T-helper 1 cell treated with Interleukin-12 subunit alpha and Interleukin-12 subunit beta and Interleukin-4 antibody, amounts not matched to agents 30 μg/mL and 1 μg/mL, for 36 hours (primary cell): ENCODE results near the gene AKAP13.
"Not testable (repeated sequence)": the region's sequence is repeated elsewhere in the genome, so short reads cannot be mapped to it uniquely, and the experiment has no call there.

Experiments used
- H3K27ac Mint-ChIP-seq: one replicate; pipeline ENCODE4 v1.8.0; 2021; ENCODE audit warnings: mild to moderate bottlenecking, mixed read lengths
- H3K27me3 Mint-ChIP-seq: one replicate; pipeline ENCODE4 v1.8.0; 2021; ENCODE audit warnings: low read depth, mixed read lengths
- H3K36me3 Mint-ChIP-seq: one replicate; pipeline ENCODE4 v1.8.0; 2021; ENCODE audit warnings: low read depth, mixed read lengths
- H3K4me1 Mint-ChIP-seq: one replicate; pipeline ENCODE4 v1.8.0; 2021; ENCODE audit warnings: low read depth, mixed read lengths
- H3K4me3 Mint-ChIP-seq: one replicate; pipeline ENCODE4 v1.8.0; 2021; ENCODE audit warnings: mild to moderate bottlenecking, moderate library complexity, mixed read lengths
- H3K9me3 Mint-ChIP-seq: one replicate; pipeline ENCODE4 v1.8.0; 2021; ENCODE audit warnings: mixed read lengths

AKAP13 gene

GRCh38 chr15:85530079-85530478 is 149.7 kb downstream of the AKAP13 start:
- H3K9me3 Mint-ChIP-seq, result no peaks in the 10 kb centered on the region
- H3K27ac Mint-ChIP-seq, result no peak overlapping the region
- peaks cover 24% of the 10 kb centered on the region for H3K4me1 Mint-ChIP-seq
- peaks cover 28% of the 10 kb centered on the region for H3K36me3 Mint-ChIP-seq
- no peak overlapping the region for H3K4me3 Mint-ChIP-seq
- H3K27me3 Mint-ChIP-seq, result no peaks in the 10 kb centered on the region

- H3K4me3 Mint-ChIP-seq, result no peak overlapping the region
- peaks cover 23% of the 10 kb centered on the region for H3K4me1 Mint-ChIP-seq
These were observed 150.7 kb downstream of the AKAP13 start for GRCh38 chr15:85531083-85531482.

GRCh38 chr15:85532689-85533088 is 152.3 kb downstream of the AKAP13 start:
- H3K4me3 Mint-ChIP-seq, result no peak overlapping the region
- H3K9me3 Mint-ChIP-seq, result no peaks in the 10 kb centered on the region
- peaks cover 29% of the 10 kb centered on the region for H3K36me3 Mint-ChIP-seq
- no peaks in the 10 kb centered on the region for H3K27me3 Mint-ChIP-seq
- H3K4me1 Mint-ChIP-seq, result peaks cover 22% of the 10 kb centered on the region
- no peak overlapping the region for H3K27ac Mint-ChIP-seq

More at GRCh38 chr15:85531083-85531482, 150.7 kb downstream of the AKAP13 start:
- Mint-ChIP-seq H3K9me3 (no peaks in the 10 kb centered on the region), H3K27me3 (no peaks in the 10 kb centered on the region), H3K27ac (no peak overlapping the region), H3K36me3 (peaks cover 28% of the 10 kb centered on the region)

- H3K4me3 Mint-ChIP-seq, result peak overlapping the region; percentile 8
- H3K27ac Mint-ChIP-seq, result peak overlapping the region; percentile 37
- no peaks in the 10 kb centered on the region for H3K27me3 Mint-ChIP-seq
- peaks cover 23% of the 10 kb centered on the region for H3K4me1 Mint-ChIP-seq
- peaks cover 27% of the 10 kb centered on the region for H3K36me3 Mint-ChIP-seq
- H3K9me3 Mint-ChIP-seq, result no peaks in the 10 kb centered on the region
These were observed 153.6 kb downstream of the AKAP13 start for GRCh38 chr15:85534031-85534430.

DNA sequence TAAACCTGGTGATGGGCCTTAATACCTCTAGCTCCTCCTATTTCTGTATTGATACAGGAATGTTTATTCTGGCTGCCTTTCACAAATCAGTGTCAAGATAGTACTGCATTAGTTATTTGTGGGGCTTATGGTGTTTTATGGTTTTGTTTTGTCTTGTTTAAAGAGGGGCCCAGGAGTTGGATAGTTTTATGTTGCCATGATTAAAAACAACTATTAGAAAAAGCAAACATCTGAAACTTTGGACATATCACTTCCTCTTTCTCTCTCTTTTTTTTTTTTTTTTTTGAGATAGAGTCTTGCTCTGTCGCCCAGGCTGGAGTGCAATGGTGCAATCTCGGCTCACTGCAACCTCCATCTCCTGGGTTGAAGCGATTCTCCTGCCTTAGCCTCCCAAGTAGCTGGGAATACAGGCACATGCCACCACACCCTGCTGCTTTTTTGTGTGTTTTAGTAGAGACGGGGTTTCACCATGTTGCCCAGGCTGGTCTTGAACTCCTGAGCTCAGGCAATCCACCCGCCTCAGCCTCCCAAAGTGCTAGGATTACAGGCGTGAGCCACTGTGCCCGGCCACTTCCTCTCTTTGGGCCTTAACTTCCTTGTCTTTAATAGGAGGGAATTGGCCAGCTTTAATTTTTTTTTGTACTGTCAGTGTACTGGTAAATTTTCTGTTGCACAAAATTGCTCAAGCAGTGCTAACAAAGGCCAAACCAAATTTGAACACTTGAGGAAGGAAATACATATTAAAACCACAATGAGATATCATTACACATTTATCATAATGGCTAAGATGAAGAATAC is 155.3 kb downstream of the AKAP13 start:
- H3K27ac Mint-ChIP-seq, H3K9me3 Mint-ChIP-seq, H3K27me3 Mint-ChIP-seq: not testable (repeated sequence)
- Mint-ChIP-seq H3K36me3 (peaks cover 21% of the 10 kb centered on the region), H3K4me1 (peaks cover 39% of the 10 kb centered on the region), H3K4me3 (peak overlapping the region; percentile 19)

DNA sequence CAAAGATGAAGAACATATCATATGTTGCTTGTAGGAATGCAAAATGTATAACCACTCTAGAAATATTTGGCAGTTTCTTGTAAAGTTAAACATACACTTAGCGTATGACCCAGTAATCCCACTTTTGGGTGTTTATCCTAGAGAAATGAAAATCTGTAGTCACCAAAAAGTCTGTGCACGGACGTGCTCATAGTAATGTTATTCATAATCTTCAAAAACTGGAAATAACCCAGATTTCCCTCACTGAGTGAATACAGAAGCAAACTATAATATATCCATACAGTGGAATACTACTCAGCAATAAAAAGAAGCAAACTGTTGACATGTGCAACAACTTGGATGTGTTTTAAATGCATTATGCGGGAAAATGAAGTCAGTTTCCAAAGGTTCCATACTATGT is 155.9 kb downstream of the AKAP13 start:
- Mint-ChIP-seq H3K9me3 (no peaks in the 10 kb centered on the region), H3K27ac (no peak overlapping the region), H3K4me1 (peaks cover 45% of the 10 kb centered on the region), H3K27me3 (no peaks in the 10 kb centered on the region), H3K36me3 (peaks cover 19% of the 10 kb centered on the region), H3K4me3 (no peak overlapping the region)

DNA sequence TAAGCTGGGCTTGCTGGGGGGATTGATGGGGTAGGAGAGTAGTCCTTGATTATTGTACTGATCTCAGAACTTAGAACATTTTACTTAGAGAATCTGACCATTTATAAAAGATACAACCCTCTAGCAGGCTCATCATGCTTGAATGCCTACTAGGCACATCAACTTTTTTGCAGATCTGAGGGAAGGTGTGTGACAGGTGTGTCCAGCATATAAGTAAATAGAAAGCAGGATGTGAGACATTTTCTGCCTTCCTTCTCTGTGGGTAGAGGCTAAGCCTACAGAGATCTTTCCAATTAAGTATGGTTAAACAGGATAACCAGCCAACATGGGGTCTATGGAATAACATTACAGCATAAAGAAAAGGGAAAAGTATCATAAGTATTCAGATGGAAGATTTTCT is 159.1 kb downstream of the AKAP13 start:
- Mint-ChIP-seq H3K4me1 (peaks cover 53% of the 10 kb centered on the region), H3K4me3 (no peak overlapping the region), H3K27ac (no peak overlapping the region), H3K9me3 (no peaks in the 10 kb centered on the region), H3K36me3 (peaks cover 23% of the 10 kb centered on the region), H3K27me3 (no peaks in the 10 kb centered on the region)

DNA sequence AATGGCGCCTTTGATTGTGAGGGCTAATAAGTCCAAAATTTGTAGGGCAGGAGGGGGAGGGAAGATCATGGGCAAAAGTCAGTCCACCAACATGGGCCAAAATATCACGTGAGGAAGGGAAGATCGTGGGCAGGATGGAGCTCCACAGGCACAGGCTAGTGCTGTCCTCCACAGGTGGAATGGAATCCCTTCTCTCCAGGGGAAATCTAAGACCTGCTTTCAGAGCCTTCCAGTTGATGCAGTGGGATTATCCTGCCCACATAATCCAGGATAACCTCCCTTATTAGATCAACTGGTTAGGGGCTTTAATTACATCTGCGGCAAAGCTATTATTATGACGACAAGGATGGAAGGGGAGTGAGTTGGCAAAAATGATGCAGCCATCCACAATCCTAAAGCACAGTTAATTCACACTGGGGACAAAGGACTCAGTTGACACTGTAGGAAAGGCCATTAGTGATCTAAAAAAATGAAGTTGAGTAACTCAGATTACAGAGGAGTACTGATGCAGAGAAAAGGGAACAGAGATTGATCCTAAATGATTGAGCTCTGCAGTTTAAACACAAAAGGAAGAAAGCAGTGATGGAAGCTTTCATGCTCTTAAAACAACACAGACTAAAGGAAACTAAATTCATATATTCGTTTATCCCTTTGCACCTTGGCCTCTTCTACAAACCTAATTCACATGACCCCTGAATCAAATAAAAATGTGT is 159.8 kb downstream of the AKAP13 start:
- Mint-ChIP-seq H3K4me1 (peaks cover 56% of the 10 kb centered on the region), H3K36me3 (peaks cover 21% of the 10 kb centered on the region), H3K4me3 (no peak overlapping the region), H3K27ac (no peak overlapping the region), H3K27me3 (no peaks in the 10 kb centered on the region), H3K9me3 (no peaks in the 10 kb centered on the region)

DNA sequence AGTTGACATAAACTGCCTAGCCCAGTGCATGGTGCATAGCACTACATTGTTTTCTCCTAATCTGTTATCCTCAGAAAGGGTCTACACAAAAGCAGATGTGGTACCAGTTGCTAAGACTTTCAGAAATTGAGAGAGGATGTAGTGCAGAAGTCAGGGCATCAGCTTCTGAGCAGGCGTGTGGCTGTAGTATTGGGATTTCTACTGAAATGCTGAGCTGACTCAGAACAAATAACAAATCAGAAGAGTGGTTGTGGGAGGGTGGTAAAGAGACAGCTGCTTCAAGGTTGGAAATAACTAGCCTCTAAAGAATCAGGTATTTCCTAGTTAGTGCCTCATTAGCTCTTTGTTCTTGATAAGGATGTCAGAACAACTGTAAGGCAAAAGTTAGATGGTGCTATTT is 161.3 kb downstream of the AKAP13 start:
- no peak overlapping the region for H3K4me3 Mint-ChIP-seq
- H3K36me3 Mint-ChIP-seq, result peaks cover 18% of the 10 kb centered on the region
- peak overlapping the region; percentile 29 for H3K27ac Mint-ChIP-seq

GRCh38 chr15:85542488-85542887 is 162.1 kb downstream of the AKAP13 start:
- H3K4me3 Mint-ChIP-seq, result no peak overlapping the region
- H3K9me3 Mint-ChIP-seq, result no peaks in the 10 kb centered on the region
- H3K36me3 Mint-ChIP-seq, result peaks cover 20% of the 10 kb centered on the region
- H3K27ac Mint-ChIP-seq, result peak overlapping the region; percentile 12
- no peaks in the 10 kb centered on the region for H3K27me3 Mint-ChIP-seq
- H3K4me1 Mint-ChIP-seq, result peaks cover 69% of the 10 kb centered on the region

More for the DNA sequence above, 161.3 kb downstream of the AKAP13 start:
- Mint-ChIP-seq H3K9me3 (no peaks in the 10 kb centered on the region), H3K27me3 (no peaks in the 10 kb centered on the region), H3K4me1 (peaks cover 62% of the 10 kb centered on the region)

DNA sequence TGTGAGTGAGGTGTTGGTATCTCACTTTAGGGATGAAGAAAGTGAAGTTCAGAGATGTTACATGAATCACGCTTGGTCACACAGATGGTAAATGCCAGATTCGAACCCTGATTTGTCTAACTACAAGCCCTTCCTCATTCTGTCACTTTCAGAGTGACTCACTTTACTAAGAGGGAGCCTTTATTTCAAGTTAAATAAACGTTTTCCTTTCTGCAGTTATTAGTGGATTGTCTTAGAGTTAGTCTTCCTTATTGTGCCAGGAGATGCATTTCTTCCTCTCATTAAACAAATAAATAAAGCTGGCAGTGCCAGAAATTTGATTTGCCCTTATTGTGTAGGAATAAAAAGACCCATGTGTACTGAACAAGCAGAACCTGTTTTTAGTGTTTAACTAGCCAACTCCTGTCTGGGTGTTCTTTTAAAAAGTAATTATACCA is 162.5 kb downstream of the AKAP13 start:
- no peaks in the 10 kb centered on the region for H3K9me3 Mint-ChIP-seq

GRCh38 chr15:85543741-85544155 is 163.3 kb downstream of the AKAP13 start:
- peak overlapping the region; percentile 66 for H3K4me3 Mint-ChIP-seq
- peak overlapping the region; percentile 39 for H3K27ac Mint-ChIP-seq
- H3K27me3 Mint-ChIP-seq, result no peaks in the 10 kb centered on the region
- peaks cover 22% of the 10 kb centered on the region for H3K36me3 Mint-ChIP-seq
- H3K9me3 Mint-ChIP-seq, result no peaks in the 10 kb centered on the region
- peaks cover 74% of the 10 kb centered on the region for H3K4me1 Mint-ChIP-seq

More for the DNA sequence above, 162.5 kb downstream of the AKAP13 start:
- peaks cover 22% of the 10 kb centered on the region for H3K36me3 Mint-ChIP-seq
- H3K4me3 Mint-ChIP-seq, result peak overlapping the region; percentile 8
- H3K4me1 Mint-ChIP-seq, result peaks cover 73% of the 10 kb centered on the region
- peak overlapping the region; percentile 39 for H3K27ac Mint-ChIP-seq
- H3K27me3 Mint-ChIP-seq, result no peaks in the 10 kb centered on the region

DNA sequence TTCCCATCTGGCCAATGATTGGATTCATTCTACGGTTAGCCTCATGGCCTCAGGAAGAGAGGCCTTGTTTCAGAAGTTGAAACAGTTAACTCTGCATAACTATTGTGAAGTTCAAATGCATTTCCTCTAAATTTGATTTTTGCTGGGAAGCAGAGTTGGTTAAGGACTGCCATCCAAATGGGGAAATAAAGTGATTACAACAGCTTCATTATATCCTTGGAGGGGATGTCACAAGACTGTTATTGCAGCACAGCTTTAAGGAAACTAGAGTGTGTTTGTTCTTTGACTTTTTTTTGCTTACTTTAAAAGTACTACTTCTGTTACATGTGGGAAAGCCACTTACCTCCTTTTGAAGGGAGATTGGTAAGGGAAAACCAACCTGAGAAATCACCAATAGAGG is 164.8 kb downstream of the AKAP13 start:
- H3K27me3 Mint-ChIP-seq, result no peaks in the 10 kb centered on the region
- H3K36me3 Mint-ChIP-seq, result peaks cover 23% of the 10 kb centered on the region
- H3K27ac Mint-ChIP-seq, result no peak overlapping the region
- no peak overlapping the region for H3K4me3 Mint-ChIP-seq
- H3K9me3 Mint-ChIP-seq, result no peaks in the 10 kb centered on the region
- peaks cover 62% of the 10 kb centered on the region for H3K4me1 Mint-ChIP-seq

- peaks cover 26% of the 10 kb centered on the region for H3K36me3 Mint-ChIP-seq
- peaks cover 56% of the 10 kb centered on the region for H3K4me1 Mint-ChIP-seq
- H3K9me3 Mint-ChIP-seq, result no peaks in the 10 kb centered on the region
- no peaks in the 10 kb centered on the region for H3K27me3 Mint-ChIP-seq
- H3K4me3 Mint-ChIP-seq, result no peak overlapping the region
- H3K27ac Mint-ChIP-seq, result no peak overlapping the region
These were observed 165.3 kb downstream of the AKAP13 start for GRCh38 chr15:85545752-85546151.

DNA sequence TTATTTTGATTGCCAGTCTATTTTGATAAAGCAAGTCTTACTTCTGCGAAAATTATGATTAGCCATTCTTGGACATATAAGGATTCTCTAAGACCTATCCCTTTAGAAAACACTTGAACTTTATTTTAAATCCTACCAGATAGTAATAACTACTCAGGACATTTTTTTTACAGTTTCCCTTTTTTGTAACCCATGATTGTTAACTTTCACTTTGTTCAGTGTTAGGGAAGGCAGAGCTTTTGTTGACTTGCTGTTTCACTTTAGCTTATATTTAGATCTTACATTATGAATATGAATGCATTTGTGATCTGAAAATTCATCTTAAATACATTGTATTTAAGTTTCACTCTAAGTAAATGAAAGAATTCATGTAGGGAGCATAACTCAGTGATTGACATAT is 167.0 kb downstream of the AKAP13 start:
- H3K9me3 Mint-ChIP-seq, result no peaks in the 10 kb centered on the region
- H3K4me3 Mint-ChIP-seq, result no peak overlapping the region
- no peaks in the 10 kb centered on the region for H3K27me3 Mint-ChIP-seq
- H3K4me1 Mint-ChIP-seq, result peaks cover 41% of the 10 kb centered on the region
- H3K36me3 Mint-ChIP-seq, result peaks cover 33% of the 10 kb centered on the region
- H3K27ac Mint-ChIP-seq, result no peak overlapping the region
